RWPE1 (cell line): ENCODE data around the gene COL8A2.
A peak's percentile ranks its signal among the peaks of the same experiment; 100 is the strongest.

Source experiments
- CTCF ChIA-PET: fragments of 350-600 bp; sonication (Branson Sonifier 250); formaldehyde crosslinking; extraction: SDS; loops from one replicate; lab custom pipeline; 2021; lab: Yijun Ruan, JAX
- POLR2A ChIA-PET: fragments of 400-600 bp; formaldehyde crosslinking; extraction: SDS; loops from one replicate; lab custom pipeline; 2020; ENCODE audit warnings: antibody characterized with exemption; ENCODE audit not compliant: low non-redundant PET; lab: Yijun Ruan, JAX
- DNase-seq: peaks from one replicate; pipeline ENCODE4 v3.0.0; 2012; ENCODE audit warnings: low spot score
- H3K27ac ChIP-seq: fragments of 450-650 bp; 2 replicates; pipeline ENCODE4 v1.5.1; 2017
- CTCF ChIP-seq: fragments of 450-650 bp; conservative IDR thresholded peaks from 2 replicates; pipeline ENCODE4 v1.5.1; 2017; ENCODE audit warnings: low read depth, mild to moderate bottlenecking

The COL8A2 gene

GRCh38 chr1:36111151-36111550 lies 13.9 kb downstream of the COL8A2 start:
- POLR2A ChIA-PET: no interaction called here
- TF ChIP-seq CTCF: no peak
- no peak for DNase-seq
- CTCF ChIA-PET: no interaction called here
- no peak overlapping the region for H3K27ac ChIP-seq

GRCh38 chr1:36109041-36109679 lies 15.9 kb downstream of the COL8A2 start:
- peak overlapping the region; percentile 51 for H3K27ac ChIP-seq
- ChIA-PET POLR2A (interaction anchor here (0.6 kb wide), 1 partner anchor 26 kb away, joined by 7 read pairs; no protein-coding TSS in a partner anchor), CTCF (interaction anchor here (0.6 to 0.7 kb wide), 2 partner anchors 26 to 1189 kb away, joined by 5 to 6 read pairs; no protein-coding TSS in a partner anchor)
- peak; percentile 67 for DNase-seq
- TF ChIP-seq CTCF: no peak

DNA sequence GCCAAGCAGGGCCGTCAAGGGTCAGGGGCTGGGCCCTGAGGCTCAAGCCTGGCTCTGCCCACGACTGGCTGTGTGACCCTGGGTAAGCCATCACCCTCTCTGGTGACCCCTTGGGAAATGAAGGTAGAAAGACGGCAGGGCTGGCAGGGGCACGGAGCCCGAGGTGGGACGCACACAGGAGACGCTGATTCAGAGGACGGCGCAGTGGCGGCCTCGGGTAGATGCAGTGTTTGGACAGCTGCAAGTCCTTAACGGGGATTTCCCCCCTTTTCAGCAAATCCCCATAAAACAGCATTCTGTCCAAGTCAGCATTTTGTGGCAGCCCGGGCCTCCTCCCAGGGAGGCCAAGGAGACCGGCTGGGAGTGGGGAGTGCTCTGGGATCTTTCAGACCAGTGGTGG lies 16.7 kb downstream of the COL8A2 start:
- CTCF ChIA-PET: interaction anchor here (0.7 kb wide), 1 partner anchor 27 kb away, joined by 6 read pairs; no protein-coding TSS in a partner anchor
- POLR2A ChIA-PET: no interaction called here
- peak overlapping the region; percentile 51 for H3K27ac ChIP-seq
- no peak for TF ChIP-seq CTCF
- DNase-seq: no peak

GRCh38 chr1:36107394-36107793 lies 17.6 kb downstream of the COL8A2 start:
- ChIA-PET CTCF (interaction anchor here (1.1 kb wide), 1 partner anchor 10 kb away, joined by 3 read pairs; no protein-coding TSS in a partner anchor), POLR2A (no interaction called here)
- no peak overlapping the region for H3K27ac ChIP-seq
- no peak for DNase-seq
- no peak for TF ChIP-seq CTCF

DNA sequence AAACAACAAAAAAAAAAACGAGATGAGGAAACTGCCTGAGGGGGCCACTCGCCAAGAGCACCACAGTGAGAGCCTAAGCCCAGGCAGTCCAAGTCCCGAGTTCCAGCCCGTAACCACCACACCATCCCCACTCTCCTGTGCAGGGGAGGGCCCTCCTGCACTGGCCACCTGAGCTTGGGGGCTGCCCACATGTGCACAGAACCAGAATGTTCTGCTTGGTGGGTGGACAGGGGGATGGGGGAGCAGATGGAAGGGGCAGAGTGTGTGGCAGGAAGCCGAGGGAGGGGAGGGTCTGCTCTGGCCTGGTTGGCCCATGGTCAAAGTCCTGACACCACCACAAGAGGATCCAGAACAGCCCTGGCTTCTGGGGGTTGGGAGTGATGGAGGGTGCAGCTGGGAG lies 18.8 kb downstream of the COL8A2 start:
- POLR2A ChIA-PET: no interaction called here
- CTCF ChIA-PET: interaction anchor here (0.6 kb wide), 1 partner anchor 171 kb away, joined by 3 read pairs; no protein-coding TSS in a partner anchor
- no peak for TF ChIP-seq CTCF
- DNase-seq: no peak
- no peak overlapping the region; the same call in 1 of the 2 replicates for H3K27ac ChIP-seq

GRCh38 chr1:36101546-36101945 lies 23.5 kb downstream of the COL8A2 start:
- DNase-seq: no peak
- no peak for TF ChIP-seq CTCF
- no peak overlapping the region for H3K27ac ChIP-seq
- CTCF ChIA-PET: interaction anchor here (1.3 kb wide), 1 partner anchor 48 kb away, joined by 3 read pairs; the partner anchor contains the start of gene TRAPPC3
- POLR2A ChIA-PET: interaction anchor here (0.6 to 0.8 kb wide), 2 partner anchors 62 to 93 kb away, joined by 5 to 9 read pairs; no protein-coding TSS in a partner anchor
